Neural progenitor cell (in vitro differentiated cells): ENCODE data around the gene MAN1A2. TPM values are rescaled to one million over a fixed set of nuclear protein-coding genes. Genes with fewer than 3 reads are reported as not detected.
A peak's percentile ranks its signal among the peaks of the same experiment; 100 is the strongest.

Experiments used
- DNase-seq: peaks from one replicate; pipeline ENCODE4 v3.0.0-alpha.2; 2016; ENCODE audit warnings: low spot score
- H2AFZ ChIP-seq: fragments of 200-600 bp; sonication (generic); replicated peaks from 2 replicates; pipeline ENCODE4 v1.6.1; 2016; ENCODE audit warnings: antibody characterized with exemption
- H3F3A ChIP-seq: fragments of 200-600 bp; sonication (generic); 2 replicates; pipeline ENCODE4 v1.6.1; 2016; ENCODE audit warnings: antibody characterized with exemption, low read depth
- H3K27ac ChIP-seq: fragments of 200-600 bp; sonication (generic); 2 replicates; pipeline ENCODE4 v1.5.1; 2016; ENCODE audit warnings: mild to moderate bottlenecking
- H3K27me3 ChIP-seq: fragments of 200-600 bp; sonication (generic); 2 replicates; pipeline ENCODE4 v1.6.1; 2016; ENCODE audit warnings: mild to moderate bottlenecking, moderate library complexity
- H3K36me3 ChIP-seq: fragments of 200-600 bp; sonication (generic); 2 replicates; pipeline ENCODE4 v1.5.1; 2016
- H3K4me1 ChIP-seq: fragments of 200-600 bp; sonication (generic); 2 replicates; pipeline ENCODE4 v1.6.1; 2016; ENCODE audit warnings: mixed run types
- H3K4me2 ChIP-seq: fragments of 200-600 bp; sonication (generic); 2 replicates; pipeline ENCODE4 v1.6.1; 2016
- H3K4me3 ChIP-seq: fragments of 200-600 bp; sonication (generic); 2 replicates; pipeline ENCODE4 v1.5.1; 2016
- H3K79me2 ChIP-seq: fragments of 200-600 bp; sonication (generic); 2 replicates; pipeline ENCODE4 v1.6.1; 2016; ENCODE audit warnings: low read depth
- H3K9ac ChIP-seq: fragments of 200-600 bp; sonication (generic); 2 replicates; pipeline ENCODE4 v1.6.1; 2016
- H3K9me3 ChIP-seq: fragments of 200-600 bp; sonication (generic); 2 replicates; pipeline ENCODE4 v1.5.1; 2016; ENCODE audit warnings: low read depth
- H4K20me1 ChIP-seq: fragments of 200-600 bp; sonication (generic); 2 replicates; pipeline ENCODE4 v1.6.1; 2016; ENCODE audit warnings: low read depth
- H3K27ac Mint-ChIP-seq: 3 replicates; pipeline ENCODE4 v1.8.0; 2021; ENCODE audit warnings: mixed read lengths
- H3K27me3 Mint-ChIP-seq: 2 replicates; pipeline ENCODE4 v1.8.0; 2022; ENCODE audit warnings: low read depth, mild to moderate bottlenecking, inconsistent platforms, moderate library complexity, mixed read lengths; ENCODE audit not compliant: insufficient read depth
- H3K36me3 Mint-ChIP-seq: 3 replicates; pipeline ENCODE4 v1.8.0; 2021; ENCODE audit warnings: mixed read lengths
- H3K4me1 Mint-ChIP-seq: 3 replicates; pipeline ENCODE4 v1.8.0; 2021; ENCODE audit warnings: mixed read lengths
- H3K4me3 Mint-ChIP-seq: 3 replicates; pipeline ENCODE4 v1.8.0; 2021; ENCODE audit warnings: mild to moderate bottlenecking, moderate library complexity, mixed read lengths
- H3K9me3 Mint-ChIP-seq: 3 replicates; pipeline ENCODE4 v1.8.0; 2020; ENCODE audit warnings: mixed read lengths
- CTCF ChIP-seq: fragments of 200-600 bp; sonication (generic); IDR thresholded peaks from 2 replicates; pipeline ENCODE4 v1.5.1; 2017; ENCODE audit warnings: antibody characterized with exemption, mild to moderate bottlenecking
- EZH2 ChIP-seq: fragments of 200-600 bp; sonication (generic); IDR thresholded peaks from 2 replicates; pipeline ENCODE4 v1.6.1; 2017; ENCODE audit warnings: antibody characterized with exemption, mild to moderate bottlenecking, moderate library complexity
- EZH2phosphoT487 ChIP-seq: fragments of 200-600 bp; sonication (generic); IDR thresholded peaks from 2 replicates; pipeline ENCODE4 v1.6.1; 2017; ENCODE audit warnings: antibody characterized with exemption
- total RNA-seq: library from RNA; depleted of rRNA; stranded (reverse); fragments of >200 nt; gene quantifications from 2 replicates; pipeline ENCODE4 v1.2.3, GENCODE V29; 2015; ENCODE audit warnings: low replicate concordance

Gene MAN1A2
- total RNA-seq, 1 donor from 2014 or later, result 28.6 TPM

- Mint-ChIP-seq H3K4me3 (peak overlapping the region; percentile 98), H3K9me3 (peaks cover 4% of the 10 kb centered on the region), H3K27me3 (peaks cover 2% of the 10 kb centered on the region), H3K4me1 (peaks cover 46% of the 10 kb centered on the region), H3K27ac (no peak overlapping the region), H3K36me3 (no peaks in the 10 kb centered on the region)
- Histone ChIP-seq H3K36me3 (no peaks in the 10 kb centered on the region), H4K20me1 (peaks cover 25% of the 10 kb centered on the region), H3K79me2 (peaks cover 75% of the 10 kb centered on the region), H3K4me2 (peak overlapping the region; percentile 99), H2AFZ (no peak overlapping the region), H3K9me3 (no peaks in the 10 kb centered on the region), H3F3A (peaks cover 22% of the 10 kb centered on the region), H3K4me3 (peak overlapping the region; percentile 73), H3K27ac (no peak overlapping the region), H3K9ac (peak overlapping the region; percentile 23), H3K4me1 (peaks cover 38% of the 10 kb centered on the region), H3K27me3 (no peaks in the 10 kb centered on the region)
- peak; percentile 22 for DNase-seq
- no peak for TF ChIP-seq EZH2phosphoT487
- no peak for TF ChIP-seq CTCF
- no peak for TF ChIP-seq EZH2
Measured at GRCh38 chr1:117368116-117369108, 1.2 kb downstream of the MAN1A2 start.

GRCh38 chr1:117370071-117370470 lies 2.8 kb downstream of the MAN1A2 start:
- Histone ChIP-seq H2AFZ (no peak overlapping the region), H3K27me3 (no peaks in the 10 kb centered on the region), H3K4me2 (peak overlapping the region; percentile 99), H3F3A (peaks cover 22% of the 10 kb centered on the region), H3K27ac (no peak overlapping the region), H3K36me3 (no peaks in the 10 kb centered on the region), H3K4me3 (peak overlapping the region; percentile 73), H3K9ac (no peak overlapping the region), H3K4me1 (peaks cover 38% of the 10 kb centered on the region), H3K9me3 (no peaks in the 10 kb centered on the region), H3K79me2 (peaks cover 90% of the 10 kb centered on the region), H4K20me1 (peaks cover 25% of the 10 kb centered on the region)
- TF ChIP-seq CTCF (no peak), EZH2phosphoT487 (no peak), EZH2 (no peak)
- no peak for DNase-seq
- Mint-ChIP-seq H3K27ac (no peak overlapping the region), H3K27me3 (peaks cover 2% of the 10 kb centered on the region), H3K36me3 (no peaks in the 10 kb centered on the region), H3K4me1 (peaks cover 40% of the 10 kb centered on the region), H3K9me3 (peaks cover 4% of the 10 kb centered on the region), H3K4me3 (peak overlapping the region; percentile 77)

GRCh38 chr1:117370509-117370908 lies 3.3 kb downstream of the MAN1A2 start:
- H3K4me2 ChIP-seq, result peak overlapping the region; percentile 99
- no peaks in the 10 kb centered on the region for H3K27me3 ChIP-seq
- H2AFZ ChIP-seq, result no peak overlapping the region
- Mint-ChIP-seq H3K4me3 (peak overlapping the region; percentile 77), H3K9me3 (peaks cover 4% of the 10 kb centered on the region), H3K27me3 (peaks cover 2% of the 10 kb centered on the region), H3K27ac (no peak overlapping the region), H3K36me3 (peaks cover 2% of the 10 kb centered on the region), H3K4me1 (peaks cover 37% of the 10 kb centered on the region)
- peaks cover 25% of the 10 kb centered on the region for H4K20me1 ChIP-seq
- TF ChIP-seq CTCF (no peak), EZH2 (no peak), EZH2phosphoT487 (no peak)
- peaks cover 90% of the 10 kb centered on the region for H3K79me2 ChIP-seq
- H3K36me3 ChIP-seq, result no peaks in the 10 kb centered on the region
- no peak for DNase-seq
- H3K9ac ChIP-seq, result no peak overlapping the region
- H3K4me3 ChIP-seq, result peak overlapping the region; percentile 73
- H3K4me1 ChIP-seq, result peaks cover 33% of the 10 kb centered on the region
- no peak overlapping the region for H3K27ac ChIP-seq
- H3K9me3 ChIP-seq, result no peaks in the 10 kb centered on the region
- H3F3A ChIP-seq, result peaks cover 22% of the 10 kb centered on the region
